Endothelial cell of umbilical vein (primary cell): ENCODE data around the gene PAPPA. TPM values are rescaled to one million over a fixed set of nuclear protein-coding genes. Genes with fewer than 3 reads are reported as not detected.

ENCODE experiments used
- BruUV-seq: library from RNA; stranded (reverse); fragments of 400-500 nt; replicated peaks from 2 replicates; lab custom pipeline; 2021; lab: Mats Ljungman, UMichigan
- CTCF ChIA-PET: fragments of 300-600, 350-600 bp; sonication (Branson Sonifier 250); formaldehyde crosslinking; loops from one replicate; lab custom pipeline; 2021; ENCODE audit warnings: antibody characterized with exemption, inconsistent platforms; lab: Charles Lee
- POLR2A ChIA-PET: fragments of 300-600, 350-600 bp; sonication (Branson Sonifier 250); formaldehyde crosslinking; loops from one replicate; lab custom pipeline; 2021; ENCODE audit warnings: antibody characterized with exemption, inconsistent platforms; lab: Charles Lee
- DNase-seq: peaks from one replicate; pipeline ENCODE4 v3.0.0-alpha.2; 2011; ENCODE audit warnings: low read depth, low spot score
- FAIRE-seq: peaks from 2 replicates; lab custom pipeline; 2011; peaks lifted over from hg19 to GRCh38; lab: Jason Lieb, UNC
- H2AFZ ChIP-seq: 2 replicates; pipeline ENCODE4 v1.6.0; 2012; ENCODE audit warnings: low read depth, low read length, control low read depth, inconsistent platforms
- H3K27ac ChIP-seq: 2 replicates; pipeline ENCODE4 v1.5.1; 2011; ENCODE audit warnings: low read depth, mild to moderate bottlenecking, control low read depth, low read length, moderate library complexity; ENCODE audit not compliant: insufficient read depth
- H3K27me3 ChIP-seq, 2 experiments: 2 replicates each; pipeline versions ENCODE4 v1.6.0 to v1.6.1; 2011; ENCODE audit warnings: low read length in 2 of 2, mixed read lengths in 1 of 2; ENCODE audit not compliant: control insufficient read depth in 2 of 2, insufficient read depth in 2 of 2
- H3K36me3 ChIP-seq, 2 experiments: 2 replicates in 1 of 2; 3 replicates in 1 of 2; pipeline ENCODE4 v1.5.1; 2011; ENCODE audit warnings: low read length in 2 of 2, mild to moderate bottlenecking in 1 of 2, moderate library complexity in 1 of 2; ENCODE audit not compliant: control insufficient read depth in 2 of 2, insufficient read depth in 2 of 2; ENCODE audit errors: extremely low read depth in 1 of 2
- H3K4me1 ChIP-seq: 3 replicates; pipeline ENCODE4 v1.5.1; 2011; ENCODE audit warnings: mild to moderate bottlenecking, low read length; ENCODE audit not compliant: control insufficient read depth, insufficient read depth; ENCODE audit errors: extremely low read depth
- H3K4me2 ChIP-seq: 2 replicates; pipeline ENCODE4 v1.6.1; 2011; ENCODE audit warnings: low read length, control low read depth, mixed read lengths; ENCODE audit not compliant: insufficient read depth
- H3K4me3 ChIP-seq, 3 experiments: fragments of 200-600 bp in 1 of 3; sonication (generic), shearing (Covaris generic) in 1 of 3; replicated peaks in 1 of 3; 2 replicates each; pipeline ENCODE4 v1.5.1; 2011 to 2016; ENCODE audit warnings: control low read depth in 3 of 3, low read length in 3 of 3, mild to moderate bottlenecking in 2 of 3, inconsistent platforms in 1 of 3, low read depth in 1 of 3, moderate library complexity in 1 of 3; ENCODE audit not compliant: insufficient read depth in 1 of 3
- H3K79me2 ChIP-seq: 2 replicates; pipeline ENCODE4 v1.6.0; 2012; ENCODE audit warnings: low read length, inconsistent platforms; ENCODE audit not compliant: control insufficient read depth, insufficient read depth
- H3K9ac ChIP-seq: replicated peaks from 2 replicates; pipeline ENCODE3; 2011; ENCODE audit warnings: low read length, control low read depth; ENCODE audit not compliant: insufficient read depth; ENCODE audit errors: extremely low read depth
- H3K9me1 ChIP-seq: replicated peaks from 3 replicates; pipeline ENCODE4 v1.6.0; 2011; ENCODE audit warnings: mild to moderate bottlenecking, low read length; ENCODE audit not compliant: control insufficient read depth, insufficient read depth; ENCODE audit errors: extremely low read depth
- H3K9me3 ChIP-seq: replicated peaks from 2 replicates; pipeline ENCODE4 v1.5.1; 2012; ENCODE audit warnings: low read length, inconsistent platforms; ENCODE audit not compliant: control insufficient read depth, insufficient read depth
- H4K20me1 ChIP-seq: replicated peaks from 2 replicates; pipeline ENCODE3; 2011; ENCODE audit warnings: mild to moderate bottlenecking, low read length; ENCODE audit not compliant: control insufficient read depth, insufficient read depth; ENCODE audit errors: extremely low read depth
- EZH2 ChIP-seq: IDR thresholded peaks from 2 replicates; pipeline ENCODE4 v1.6.1; 2012; ENCODE audit warnings: borderline replicate concordance, low read depth, mild to moderate bottlenecking, moderate library complexity, low read length, inconsistent platforms; ENCODE audit not compliant: severe bottlenecking
- FOS ChIP-seq: IDR thresholded peaks from 2 replicates; pipeline ENCODE4 v1.6.1; 2011; ENCODE audit warnings: mild to moderate bottlenecking, low read length, moderate library complexity, borderline replicate concordance; ENCODE audit not compliant: insufficient read depth
- GATA2 ChIP-seq: IDR thresholded peaks from 2 replicates; pipeline ENCODE4 v1.7.0; 2011; ENCODE audit warnings: low read depth, mild to moderate bottlenecking, moderate library complexity, mixed read lengths, low read length; ENCODE audit not compliant: insufficient read length, insufficient read depth
- JUN ChIP-seq: IDR thresholded peaks from 2 replicates; pipeline ENCODE4 v1.6.1; 2011; ENCODE audit warnings: borderline replicate concordance, low read depth; ENCODE audit not compliant: insufficient read length, insufficient read depth
- MYC ChIP-seq: IDR thresholded peaks from one replicate; pipeline ENCODE4 v1.6.1; 2011; ENCODE audit warnings: mild to moderate bottlenecking, low read depth, low read length
- POLR2A ChIP-seq: IDR thresholded peaks from 2 replicates; pipeline ENCODE4 v1.6.1; 2012; ENCODE audit warnings: low read depth, mild to moderate bottlenecking, control low read depth, low read length
- POLR2AphosphoS5 ChIP-seq: IDR thresholded peaks from 2 replicates; pipeline ENCODE4 v1.6.1; 2012; ENCODE audit warnings: low read depth, mild to moderate bottlenecking, control low read depth, low read length, moderate library complexity; ENCODE audit not compliant: insufficient read depth
- dilution Hi-C: fragments of 300-500 bp; cut with MboI; formaldehyde crosslinking; loops from one replicate; pipeline ENCODE4 v1.15.0; 2019; ENCODE audit warnings: low sequenced_read_pairs; ENCODE audit not compliant: extremely low pct_ligation_motif_present
- intact Hi-C: fragments of 100-400 bp; cut with micrococcal nuclease; formaldehyde crosslinking; loops from one replicate; pipeline ENCODE4 v1.10.0; 2022
- polyA plus RNA-seq, 4 experiments: library from polyadenylated mRNA; depleted of rRNA in 3 of 4; stranded (reverse) in 3 of 4; unstranded in 1 of 4; fragments of >200 nt; gene quantifications; 2 replicates each; pipeline versions ENCODE4 v1.2.1 to v1.2.3, GENCODE V29; 2011 to 2012; ENCODE audit warnings: missing spikeins in 1 of 4
- total RNA-seq: library from RNA; stranded (reverse); gene quantifications from 2 replicates; pipeline ENCODE4 v1.2.3, GENCODE V29; 2021
- TF ChIP-seq, protein P1 (sequence below), 2 donors: IDR thresholded peaks; 1 replicate in 1 of 2; 2 replicates in 1 of 2; pipeline ENCODE4 v1.5.1; 2011; ENCODE audit warnings: low read length in 2 of 2, mild to moderate bottlenecking in 2 of 2, moderate library complexity in 2 of 2, control low read depth in 1 of 2, inconsistent platforms in 1 of 2, low read depth in 1 of 2; ENCODE audit not compliant: insufficient read depth in 1 of 2; ENCODE audit errors: extremely low read depth in 1 of 2
- TF ChIP-seq, protein P2 (sequence below): IDR thresholded peaks from 2 replicates; pipeline ENCODE4 v1.6.1; 2011; ENCODE audit not compliant: insufficient read depth, insufficient read length

PAPPA gene
- total and polyA plus RNA-seq, 2 donors (not counting 3 experiments of a cell fraction or from before 2014, with no cell fraction given), result 0.13 to 0.41 TPM

DNA sequence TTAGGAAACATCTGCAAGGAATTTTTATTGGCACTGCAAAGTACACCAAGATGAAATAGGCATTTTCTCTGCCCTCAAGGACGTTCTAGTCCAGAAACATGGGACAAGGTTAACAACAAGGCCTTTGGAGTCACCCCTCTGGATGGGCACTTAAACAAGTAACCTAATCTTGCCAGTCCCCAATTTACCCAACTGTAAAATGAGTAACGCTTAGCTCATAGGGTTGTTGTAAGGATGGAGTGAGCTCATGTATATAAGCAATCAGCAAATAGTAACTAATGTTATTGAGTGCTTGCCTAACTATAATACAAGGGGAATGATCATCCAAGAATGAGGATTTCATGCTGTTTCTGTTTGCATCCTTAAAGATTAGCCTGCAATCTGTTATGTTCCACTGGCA is 189.3 kb downstream of the PAPPA start:
- H2AFZ ChIP-seq, result no peak overlapping the region
- CTCF ChIA-PET, result no interaction called here
- H3K36me3 ChIP-seq, result no peaks in the 10 kb centered on the region
- H3K9me1 ChIP-seq, result no peaks in the 10 kb centered on the region
- dilution Hi-C loops (no loop called here), intact Hi-C loops (no loop called here)
- FAIRE-seq (no peak), DNase-seq (no peak)
- H3K27ac ChIP-seq, result no peak overlapping the region
- no peak for TF ChIP-seq MYC
- TF ChIP-seq EZH2, result no peak
- TF ChIP-seq, protein P1, sequence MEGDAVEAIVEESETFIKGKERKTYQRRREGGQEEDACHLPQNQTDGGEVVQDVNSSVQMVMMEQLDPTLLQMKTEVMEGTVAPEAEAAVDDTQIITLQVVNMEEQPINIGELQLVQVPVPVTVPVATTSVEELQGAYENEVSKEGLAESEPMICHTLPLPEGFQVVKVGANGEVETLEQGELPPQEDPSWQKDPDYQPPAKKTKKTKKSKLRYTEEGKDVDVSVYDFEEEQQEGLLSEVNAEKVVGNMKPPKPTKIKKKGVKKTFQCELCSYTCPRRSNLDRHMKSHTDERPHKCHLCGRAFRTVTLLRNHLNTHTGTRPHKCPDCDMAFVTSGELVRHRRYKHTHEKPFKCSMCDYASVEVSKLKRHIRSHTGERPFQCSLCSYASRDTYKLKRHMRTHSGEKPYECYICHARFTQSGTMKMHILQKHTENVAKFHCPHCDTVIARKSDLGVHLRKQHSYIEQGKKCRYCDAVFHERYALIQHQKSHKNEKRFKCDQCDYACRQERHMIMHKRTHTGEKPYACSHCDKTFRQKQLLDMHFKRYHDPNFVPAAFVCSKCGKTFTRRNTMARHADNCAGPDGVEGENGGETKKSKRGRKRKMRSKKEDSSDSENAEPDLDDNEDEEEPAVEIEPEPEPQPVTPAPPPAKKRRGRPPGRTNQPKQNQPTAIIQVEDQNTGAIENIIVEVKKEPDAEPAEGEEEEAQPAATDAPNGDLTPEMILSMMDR (IDR thresholded peaks at IDR 0.05; ENCODE audit: extremely low read depth in 1 of 2, insufficient read depth in 1 of 2, low read depth in 1 of 2, low read length in 2 of 2), result no peak
- no peak for TF ChIP-seq FOS
- TF ChIP-seq, protein P2, sequence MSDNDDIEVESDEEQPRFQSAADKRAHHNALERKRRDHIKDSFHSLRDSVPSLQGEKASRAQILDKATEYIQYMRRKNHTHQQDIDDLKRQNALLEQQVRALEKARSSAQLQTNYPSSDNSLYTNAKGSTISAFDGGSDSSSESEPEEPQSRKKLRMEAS, result no peak
- no peak for TF ChIP-seq JUN
- no peak for TF ChIP-seq POLR2A
- TF ChIP-seq GATA2, result no peak
- TF ChIP-seq POLR2AphosphoS5, result no peak
- POLR2A ChIA-PET, result no interaction called here
- no peaks in the 10 kb centered on the region for H4K20me1 ChIP-seq
- BruUV-seq, result no TSS peak
- no peak overlapping the region for H3K9ac ChIP-seq
- H3K9me3 ChIP-seq, result no peaks in the 10 kb centered on the region
- H3K4me1 ChIP-seq, result no peaks in the 10 kb centered on the region
- H3K79me2 ChIP-seq, result no peaks in the 10 kb centered on the region
- no peak overlapping the region for H3K4me2 ChIP-seq
- no peaks in the 10 kb centered on the region for H3K27me3 ChIP-seq
- no peak overlapping the region for H3K4me3 ChIP-seq
